ENCODE results near the gene GRM4.

- TF ChIP-seq CTCF (IDR thresholded peaks at IDR 0.05; ENCODE audit: low read length): no peak
- TF ChIP-seq EZH2phosphoT487 (IDR thresholded peaks at IDR 0.05; ENCODE audit: low read length): no peak
- TF ChIP-seq EZH2 (optimal IDR thresholded peaks at IDR 0.05; ENCODE audit: low read depth, low read length): no peak
Measured at GRCh38 chr6:34072727-34073126, 73.2 kb downstream of the GRM4 start.
